IMR-90 (cell line): ENCODE data around the gene HLA-DOB.

ENCODE experiments used
- BHLHE40 ChIP-seq: fragments of 150-350 bp; IDR thresholded peaks from 2 replicates; pipeline ENCODE4 v1.6.1; 2016; ENCODE audit warnings: mild to moderate bottlenecking, low read depth, low read length
- CTCF ChIP-seq: conservative IDR thresholded peaks from 2 replicates; pipeline ENCODE4 v1.5.1; 2012; ENCODE audit warnings: mild to moderate bottlenecking, low read depth, low read length, improper control_type of control experiment
- MAZ ChIP-seq: IDR thresholded peaks from 2 replicates; pipeline ENCODE4 v1.6.1; 2012; ENCODE audit warnings: low read depth, mild to moderate bottlenecking, low read length, improper control_type of control experiment, moderate library complexity, borderline replicate concordance
- MXI1 ChIP-seq: IDR thresholded peaks from 2 replicates; pipeline ENCODE4 v1.6.1; 2012; ENCODE audit warnings: low read depth, mild to moderate bottlenecking, low read length, moderate library complexity, borderline replicate concordance
- POLR2A ChIP-seq: IDR thresholded peaks from 2 replicates; pipeline ENCODE4 v1.6.1; 2012; ENCODE audit warnings: mild to moderate bottlenecking, low read depth, low read length
- RAD21 ChIP-seq: IDR thresholded peaks from 2 replicates; pipeline ENCODE4 v1.6.1; 2012; ENCODE audit warnings: low read length, improper control_type of control experiment
- RCOR1 ChIP-seq: IDR thresholded peaks from 2 replicates; pipeline ENCODE4 v1.6.1; 2012; ENCODE audit warnings: mild to moderate bottlenecking, low read length, improper control_type of control experiment; ENCODE audit not compliant: insufficient replicate concordance
- RFX5 ChIP-seq: IDR thresholded peaks from 2 replicates; pipeline ENCODE4 v1.8.0; 2012; ENCODE audit warnings: low read depth, mild to moderate bottlenecking, low read length, moderate library complexity
- SMC3 ChIP-seq: fragments of 150-350 bp; IDR thresholded peaks from 2 replicates; pipeline ENCODE4 v1.6.1; 2016; ENCODE audit warnings: low read depth, mild to moderate bottlenecking, antibody characterized with exemption, low read length, moderate library complexity
- USF2 ChIP-seq: fragments of 150-350 bp; IDR thresholded peaks from 2 replicates; pipeline ENCODE4 v1.6.1; 2017; ENCODE audit warnings: mild to moderate bottlenecking, antibody characterized with exemption, low read length, low read depth
- TF ChIP-seq, protein P1 (sequence below): fragments of 150-350 bp; IDR thresholded peaks from 2 replicates; pipeline ENCODE4 v1.6.1; 2016; ENCODE audit warnings: low read depth, mild to moderate bottlenecking, low read length, moderate library complexity, borderline replicate concordance

DNA sequence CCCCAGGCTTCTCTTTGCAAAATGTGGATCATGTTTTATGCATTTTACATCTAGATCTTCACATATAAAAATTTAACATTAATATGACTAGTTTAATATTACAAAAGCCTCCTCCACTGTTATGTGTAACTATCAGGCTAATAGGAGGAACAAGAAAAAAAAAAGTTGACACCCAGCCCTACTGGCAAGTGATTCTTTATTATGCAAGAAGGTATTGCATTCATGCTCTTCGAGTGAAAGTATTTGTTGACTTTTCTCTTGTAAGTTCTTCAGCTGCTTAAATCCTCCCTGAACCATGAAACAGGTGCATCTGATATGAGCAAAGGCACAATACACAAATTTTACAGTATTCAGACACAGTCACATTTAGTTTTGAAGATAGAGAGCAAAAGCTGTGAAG lies 52.8 kb downstream of the HLA-DOB start:
- TF ChIP-seq CTCF = no peak
- TF ChIP-seq POLR2A = no peak
- no peak for TF ChIP-seq SMC3
- TF ChIP-seq RCOR1 = no peak
- TF ChIP-seq USF2 = no peak
- no peak for TF ChIP-seq MAZ
- no peak for TF ChIP-seq RFX5
- TF ChIP-seq MXI1 = no peak
- no peak for TF ChIP-seq RAD21
- TF ChIP-seq BHLHE40 = no peak
- TF ChIP-seq, protein P1, sequence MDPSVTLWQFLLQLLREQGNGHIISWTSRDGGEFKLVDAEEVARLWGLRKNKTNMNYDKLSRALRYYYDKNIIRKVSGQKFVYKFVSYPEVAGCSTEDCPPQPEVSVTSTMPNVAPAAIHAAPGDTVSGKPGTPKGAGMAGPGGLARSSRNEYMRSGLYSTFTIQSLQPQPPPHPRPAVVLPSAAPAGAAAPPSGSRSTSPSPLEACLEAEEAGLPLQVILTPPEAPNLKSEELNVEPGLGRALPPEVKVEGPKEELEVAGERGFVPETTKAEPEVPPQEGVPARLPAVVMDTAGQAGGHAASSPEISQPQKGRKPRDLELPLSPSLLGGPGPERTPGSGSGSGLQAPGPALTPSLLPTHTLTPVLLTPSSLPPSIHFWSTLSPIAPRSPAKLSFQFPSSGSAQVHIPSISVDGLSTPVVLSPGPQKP = no peak
